Activated CD8-positive, alpha-beta memory T cell treated with anti-CD3 and anti-CD28 coated beads, Interleukin-2, amount 10 ng/mL, durations not matched to agents 7 days and 5 days (primary cell): Measurements from ENCODE around the gene GATAD2A. TPM values are rescaled to one million over a fixed set of nuclear protein-coding genes. Genes with fewer than 3 reads are reported as not detected.
"Not testable (repeated sequence)": the region's sequence is repeated elsewhere in the genome, so short reads cannot be mapped to it uniquely, and the experiment has no call there.

ENCODE experiments used
- ATAC-seq: fragments of 150-1000 bp; cut with Tn5 transposase; one replicate; pipeline ENCODE4 v1.10.0; 2021; ENCODE audit warnings: moderate library complexity
- CTCF ChIA-PET: fragments of 350-600 bp; sonication (Branson Sonifier 250); formaldehyde crosslinking; loops from one replicate; lab custom pipeline; 2021; ENCODE audit warnings: antibody characterized with exemption; lab: Charles Lee
- DNase-seq: peaks from one replicate; pipeline ENCODE4 v3.0.0-alpha.2; 2020
- H3K27ac Mint-ChIP-seq: one replicate; pipeline ENCODE4 v1.8.0; 2021; ENCODE audit warnings: mild to moderate bottlenecking, mixed read lengths
- H3K27me3 Mint-ChIP-seq: one replicate; pipeline ENCODE4 v1.8.0; 2021; ENCODE audit warnings: mixed read lengths
- H3K36me3 Mint-ChIP-seq: one replicate; pipeline ENCODE4 v1.8.0; 2021; ENCODE audit warnings: mild to moderate bottlenecking, mixed read lengths
- H3K4me1 Mint-ChIP-seq: one replicate; pipeline ENCODE4 v1.8.0; 2021; ENCODE audit warnings: mixed read lengths
- H3K4me3 Mint-ChIP-seq: one replicate; pipeline ENCODE4 v1.8.0; 2021; ENCODE audit warnings: mild to moderate bottlenecking, moderate library complexity, mixed read lengths
- H3K9me3 Mint-ChIP-seq: one replicate; pipeline ENCODE4 v1.8.0; 2022; ENCODE audit warnings: low read depth, mixed read lengths
- total RNA-seq, 2 experiments: library from RNA; stranded (reverse); gene quantifications; one replicate each; pipeline ENCODE4 v1.2.3, GENCODE V29; 2021

GATAD2A gene
- total RNA-seq, 2 experiments from 2014 or later: 159 to 161 TPM

- ATAC-seq (no peak), DNase-seq (no peak)
- Mint-ChIP-seq H3K4me3 (no peak overlapping the region), H3K4me1 (peaks cover 10% of the 10 kb centered on the region), H3K36me3 (no peaks in the 10 kb centered on the region), H3K27ac (no peak overlapping the region), H3K9me3 (no peaks in the 10 kb centered on the region), H3K27me3 (no peaks in the 10 kb centered on the region)
- CTCF ChIA-PET: interaction anchor here (1.5 to 2.6 kb wide), 4 partner anchors 13 to 110 kb away, joined by 3 to 9 read pairs (median 4); partner anchors contain the start of gene GATAD2A
Measured at GRCh38 chr19:19381007-19381926, 24.2 kb upstream of the GATAD2A start.

GRCh38 chr19:19382118-19382517 lies 23.4 kb upstream of the GATAD2A start:
- H3K9me3 Mint-ChIP-seq: no peaks in the 10 kb centered on the region
- CTCF ChIA-PET: interaction anchor here (0.6 to 1.7 kb wide), 3 partner anchors 14 to 18 kb away, joined by 3 to 4 read pairs (median 3); no protein-coding TSS in a partner anchor
- H3K4me3 Mint-ChIP-seq: no peak overlapping the region
- no peaks in the 10 kb centered on the region for H3K27me3 Mint-ChIP-seq
- DNase-seq (no peak), ATAC-seq (no peak)
- no peak overlapping the region for H3K27ac Mint-ChIP-seq
- peaks cover 12% of the 10 kb centered on the region for H3K4me1 Mint-ChIP-seq
- no peaks in the 10 kb centered on the region for H3K36me3 Mint-ChIP-seq

GRCh38 chr19:19384486-19384885 lies 21.0 kb upstream of the GATAD2A start:
- Mint-ChIP-seq H3K36me3 (peaks cover 6% of the 10 kb centered on the region), H3K27ac (no peak overlapping the region), H3K9me3 (no peaks in the 10 kb centered on the region), H3K27me3 (no peaks in the 10 kb centered on the region), H3K4me3 (peak overlapping the region; percentile 77), H3K4me1 (peaks cover 36% of the 10 kb centered on the region)
- no peak for ATAC-seq
- CTCF ChIA-PET: interaction anchor here (1.0 to 1.8 kb wide), 4 partner anchors 11 to 105 kb away, joined by 3 to 11 read pairs (median 7); no protein-coding TSS in a partner anchor
- no peak for DNase-seq

- CTCF ChIA-PET: interaction anchor here (0.6 to 1.8 kb wide), 5 partner anchors 12 to 424 kb away, joined by 3 to 11 read pairs (median 6); partner anchors contain the start of gene GATAD2A
- Mint-ChIP-seq H3K4me1 (peaks cover 42% of the 10 kb centered on the region), H3K36me3 (peaks cover 8% of the 10 kb centered on the region), H3K9me3 (no peaks in the 10 kb centered on the region), H3K4me3 (peak overlapping the region; percentile 77), H3K27me3 (no peaks in the 10 kb centered on the region), H3K27ac (peak overlapping the region; percentile 91)
- peak; percentile 100 for DNase-seq
- peak; percentile 95 for ATAC-seq
Measured at GRCh38 chr19:19385131-19385895, 20.2 kb upstream of the GATAD2A start.

GRCh38 chr19:19385896-19386869 lies 19.3 kb upstream of the GATAD2A start:
- H3K36me3 Mint-ChIP-seq: peaks cover 11% of the 10 kb centered on the region
- H3K4me1 Mint-ChIP-seq: peaks cover 48% of the 10 kb centered on the region
- CTCF ChIA-PET: interaction anchor here (0.6 to 1.8 kb wide), 5 partner anchors 13 to 425 kb away, joined by 3 to 11 read pairs (median 6); partner anchors contain the start of gene GATAD2A
- ATAC-seq: peak; percentile 24
- H3K27me3 Mint-ChIP-seq: no peaks in the 10 kb centered on the region
- peak overlapping the region; percentile 85 for H3K4me3 Mint-ChIP-seq
- peak; percentile 77 for DNase-seq
- H3K27ac Mint-ChIP-seq: peak overlapping the region; percentile 91
- H3K9me3 Mint-ChIP-seq: no peaks in the 10 kb centered on the region

- Mint-ChIP-seq H3K36me3 (peaks cover 13% of the 10 kb centered on the region), H3K4me1 (peaks cover 49% of the 10 kb centered on the region), H3K9me3 (no peaks in the 10 kb centered on the region), H3K27ac (peak overlapping the region; percentile 88), H3K4me3 (peak overlapping the region; percentile 85), H3K27me3 (no peaks in the 10 kb centered on the region)
- ATAC-seq (no peak), DNase-seq (no peak)
- CTCF ChIA-PET: interaction anchor here (1.4 to 1.8 kb wide), 2 partner anchors 23 to 103 kb away, joined by 4 to 9 read pairs; no protein-coding TSS in a partner anchor
Measured at GRCh38 chr19:19387108-19387507, 18.4 kb upstream of the GATAD2A start.

- no peaks in the 10 kb centered on the region for H3K27me3 Mint-ChIP-seq
- H3K4me3 Mint-ChIP-seq: peak overlapping the region; percentile 85
- ATAC-seq (no peak), DNase-seq (no peak)
- peaks cover 13% of the 10 kb centered on the region for H3K36me3 Mint-ChIP-seq
- peak overlapping the region; percentile 73 for H3K27ac Mint-ChIP-seq
- peaks cover 57% of the 10 kb centered on the region for H3K4me1 Mint-ChIP-seq
- CTCF ChIA-PET: interaction anchor here (0.9 to 1.8 kb wide), 6 partner anchors 9 to 101 kb away, joined by 3 to 9 read pairs (median 5); partner anchors contain the start of gene GATAD2A
- H3K9me3 Mint-ChIP-seq: no peaks in the 10 kb centered on the region
Measured at GRCh38 chr19:19388568-19389555, 16.6 kb upstream of the GATAD2A start.

- not testable (repeated sequence) for ATAC-seq, H3K9me3 Mint-ChIP-seq, H3K27me3 Mint-ChIP-seq, H3K4me3 Mint-ChIP-seq, H3K27ac Mint-ChIP-seq, DNase-seq
- H3K4me1 Mint-ChIP-seq: peaks cover 63% of the 10 kb centered on the region
- H3K36me3 Mint-ChIP-seq: peaks cover 13% of the 10 kb centered on the region
- CTCF ChIA-PET: interaction anchor here (1.2 kb wide), 1 partner anchor 15 kb away, joined by 8 read pairs; the partner anchor contains the start of gene GATAD2A
Measured at GRCh38 chr19:19389683-19390082, 15.8 kb upstream of the GATAD2A start.

GRCh38 chr19:19394333-19394732 lies 11.1 kb upstream of the GATAD2A start:
- not testable (repeated sequence) for H3K9me3 Mint-ChIP-seq, H3K4me3 Mint-ChIP-seq, H3K27me3 Mint-ChIP-seq, DNase-seq, ATAC-seq, H3K36me3 Mint-ChIP-seq
- Mint-ChIP-seq H3K27ac (peak overlapping the region; percentile 64), H3K4me1 (peaks cover 46% of the 10 kb centered on the region)
- CTCF ChIA-PET: interaction anchor here (1.0 to 3.0 kb wide), 3 partner anchors 13 to 96 kb away, joined by 3 to 12 read pairs (median 3); no protein-coding TSS in a partner anchor

GRCh38 chr19:19399733-19400433 lies 5.6 kb upstream of the GATAD2A start:
- CTCF ChIA-PET: no interaction called here
- H3K27ac Mint-ChIP-seq: peak overlapping the region; percentile 18
- no peak overlapping the region for H3K4me3 Mint-ChIP-seq
- H3K27me3 Mint-ChIP-seq: no peaks in the 10 kb centered on the region
- no peak for DNase-seq
- no peak for ATAC-seq
- H3K36me3 Mint-ChIP-seq: no peaks in the 10 kb centered on the region
- no peaks in the 10 kb centered on the region for H3K9me3 Mint-ChIP-seq
- H3K4me1 Mint-ChIP-seq: peaks cover 33% of the 10 kb centered on the region
